GM12801 (cell line): Measurements from ENCODE around the gene ASB7.

Experiments
- CTCF ChIP-seq: IDR thresholded peaks from one replicate; pipeline ENCODE4 v1.5.1; 2011; ENCODE audit warnings: control low read depth; ENCODE audit not compliant: insufficient read length; ENCODE audit errors: extremely low read depth

Gene ASB7

DNA sequence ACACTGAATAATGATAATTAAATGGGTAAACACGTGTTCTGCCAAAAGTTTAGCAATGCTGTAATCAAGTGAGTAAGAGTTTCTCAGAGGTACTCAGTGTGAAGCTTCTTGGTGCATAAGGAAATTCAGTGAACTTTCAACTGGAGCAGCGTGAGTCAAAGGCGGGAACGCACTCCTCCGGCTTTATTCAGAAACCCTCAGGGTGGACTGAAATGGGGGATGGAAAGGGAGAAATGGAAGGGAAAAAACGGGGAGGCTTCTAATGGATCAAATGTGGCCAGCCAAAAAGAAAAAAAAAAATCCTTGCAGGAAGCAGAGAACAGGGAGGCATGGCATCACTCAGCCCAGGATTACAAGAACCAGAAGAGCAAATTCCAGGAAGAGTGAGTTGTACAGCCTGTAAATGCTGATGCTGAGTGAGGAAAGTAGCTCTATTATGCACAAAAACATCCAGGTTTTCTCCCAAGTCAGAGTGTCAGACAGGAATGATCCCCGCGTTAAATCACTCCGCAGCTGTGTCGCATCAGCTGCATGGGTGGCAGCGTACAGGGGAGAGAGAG is 85.3 kb downstream of the ASB7 start:
- TF ChIP-seq CTCF = no peak

- no peak for TF ChIP-seq CTCF
Observed at GRCh38 chr15:100688549-100689120, 86.2 kb downstream of the ASB7 start.

GRCh38 chr15:100689131-100689899 is 86.9 kb downstream of the ASB7 start:
- no peak for TF ChIP-seq CTCF

GRCh38 chr15:100690032-100690794 is 87.8 kb downstream of the ASB7 start:
- TF ChIP-seq CTCF = no peak

DNA sequence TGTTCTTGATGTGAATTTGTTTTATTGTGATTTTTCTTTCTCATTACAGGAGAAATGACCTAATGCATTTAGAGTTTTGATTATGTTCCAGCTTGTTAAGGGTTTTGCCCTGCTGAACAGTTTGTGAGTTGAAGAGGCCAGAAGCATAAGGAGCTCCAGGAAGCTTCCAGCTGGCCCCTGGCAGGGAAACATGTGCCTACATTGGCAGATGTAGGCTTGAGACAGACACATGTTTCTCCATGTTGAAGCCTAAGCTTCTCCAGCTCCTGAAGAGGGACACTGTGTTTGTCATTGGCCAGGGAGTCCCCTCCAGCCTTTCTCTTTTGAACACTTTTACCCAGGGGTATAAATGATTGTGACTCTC is 88.4 kb downstream of the ASB7 start:
- no peak for TF ChIP-seq CTCF

GRCh38 chr15:100691321-100691720 is 88.9 kb downstream of the ASB7 start:
- TF ChIP-seq CTCF = no peak

- no peak for TF ChIP-seq CTCF
Observed at GRCh38 chr15:100692246-100692645, 89.9 kb downstream of the ASB7 start.
